GM19193 (cell line): Measurements from ENCODE around the gene NBR1.
A peak's percentile ranks its signal among the peaks of the same experiment; 100 is the strongest.

Experiments
- POLR2A ChIP-seq: IDR thresholded peaks from 4 replicates; pipeline ENCODE4 v1.6.1; 2011; ENCODE audit not compliant: insufficient read depth, insufficient read length; ENCODE audit errors: extremely low read depth

NBR1 gene

GRCh38 chr17:43170766-43171585 lies at the start of gene NBR1:
TSS of gene NBR1 (plus strand) at chr17:43171214. CDS start at chr17:43175800, 4,586 bp downstream.
- TF ChIP-seq POLR2A, result peak; percentile 79

- peak; percentile 72 for TF ChIP-seq POLR2A
These were observed 45.7 kb upstream of the NBR1 start, which contains the start of gene BRCA1 for GRCh38 chr17:43125133-43125966. TSS of gene BRCA1 (minus strand) at chr17:43125364. CDS start at chr17:43124096, 1,268 bp downstream.

- no peak for TF ChIP-seq POLR2A
These were observed 44.8 kb upstream of the NBR1 start for GRCh38 chr17:43125967-43126910.

GRCh38 chr17:43126911-43127290 lies 44.1 kb upstream of the NBR1 start:
- TF ChIP-seq POLR2A, result no peak

- TF ChIP-seq POLR2A, result no peak
These were observed 41.4 kb upstream of the NBR1 start for GRCh38 chr17:43129671-43130010.

GRCh38 chr17:43132117-43132516 lies 38.9 kb upstream of the NBR1 start:
- no peak for TF ChIP-seq POLR2A

GRCh38 chr17:43134774-43135453 lies 36.1 kb upstream of the NBR1 start:
- TF ChIP-seq POLR2A, result no peak

- no peak for TF ChIP-seq POLR2A
These were observed 35.6 kb upstream of the NBR1 start for GRCh38 chr17:43135454-43135819.

GRCh38 chr17:43140396-43141332 lies 30.4 kb upstream of the NBR1 start:
- TF ChIP-seq POLR2A, result no peak

- TF ChIP-seq POLR2A, result no peak
These were observed 28.9 kb upstream of the NBR1 start for GRCh38 chr17:43142153-43142552.

- TF ChIP-seq POLR2A, result no peak
These were observed 27.8 kb upstream of the NBR1 start for GRCh38 chr17:43143201-43143600.

GRCh38 chr17:43146649-43147048 lies 24.4 kb upstream of the NBR1 start:
- TF ChIP-seq POLR2A, result no peak

GRCh38 chr17:43151880-43152456 lies 19.0 kb upstream of the NBR1 start:
- no peak for TF ChIP-seq POLR2A
